Measurements from ENCODE around the gene CCDC69. TPM values are rescaled to one million over a fixed set of nuclear protein-coding genes. Genes with fewer than 3 reads are reported as not detected.
"Not testable (repeated sequence)": the region's sequence is repeated elsewhere in the genome, so short reads cannot be mapped to it uniquely, and the experiment has no call there.

The CCDC69 gene
- total RNA-seq, 2 donors from 2014 or later, result 27.4 to 40.1 TPM

GRCh38 chr5:151183456-151184245 lies 40.2 kb downstream of the CCDC69 start:
- H3K4me3 Mint-ChIP-seq, result no peak overlapping the region
- no peak for ATAC-seq (replicated peaks)
- H3K9me3 Mint-ChIP-seq, result no peaks in the 10 kb centered on the region
- peaks cover 4% of the 10 kb centered on the region for H3K4me1 Mint-ChIP-seq
- H3K36me3 Mint-ChIP-seq (ENCODE audit: low read depth), result peaks cover 67% of the 10 kb centered on the region
- no peaks in the 10 kb centered on the region for H3K27me3 Mint-ChIP-seq
- no peak overlapping the region for H3K27ac Mint-ChIP-seq

GRCh38 chr5:151182976-151183375 lies 40.9 kb downstream of the CCDC69 start:
- no peaks in the 10 kb centered on the region for H3K27me3 Mint-ChIP-seq
- H3K9me3 Mint-ChIP-seq, result no peaks in the 10 kb centered on the region
- peaks cover 4% of the 10 kb centered on the region for H3K4me1 Mint-ChIP-seq
- ATAC-seq (replicated peaks), result no peak
- H3K36me3 Mint-ChIP-seq (ENCODE audit: low read depth), result peaks cover 66% of the 10 kb centered on the region
- no peak overlapping the region for H3K27ac Mint-ChIP-seq
- no peak overlapping the region for H3K4me3 Mint-ChIP-seq

- H3K36me3 Mint-ChIP-seq (ENCODE audit: low read depth), result peaks cover 62% of the 10 kb centered on the region
- H3K27me3 Mint-ChIP-seq, result no peaks in the 10 kb centered on the region
- H3K27ac Mint-ChIP-seq, result peak overlapping the region; percentile 86
- no peak overlapping the region for H3K4me3 Mint-ChIP-seq
- H3K9me3 Mint-ChIP-seq, result no peaks in the 10 kb centered on the region
- H3K4me1 Mint-ChIP-seq, result peaks cover 4% of the 10 kb centered on the region
- no peak for ATAC-seq (replicated peaks)
These were observed 41.4 kb downstream of the CCDC69 start for GRCh38 chr5:151182524-151182900.

- Mint-ChIP-seq H3K27me3 (no peaks in the 10 kb centered on the region), H3K9me3 (no peaks in the 10 kb centered on the region), H3K27ac (peak overlapping the region; percentile 86), H3K4me1 (peaks cover 4% of the 10 kb centered on the region), H3K4me3 (no peak overlapping the region), H3K36me3 (ENCODE audit: low read depth) (peaks cover 56% of the 10 kb centered on the region)
- no peak for ATAC-seq (replicated peaks)
These were observed 41.9 kb downstream of the CCDC69 start for GRCh38 chr5:151181818-151182523.

GRCh38 chr5:151180291-151180690 lies 43.6 kb downstream of the CCDC69 start:
- peak overlapping the region; percentile 61 for H3K27ac Mint-ChIP-seq
- ATAC-seq (replicated peaks), result no peak
- H3K9me3 Mint-ChIP-seq, result no peaks in the 10 kb centered on the region
- H3K4me1 Mint-ChIP-seq, result peaks cover 4% of the 10 kb centered on the region
- no peaks in the 10 kb centered on the region for H3K27me3 Mint-ChIP-seq
- no peak overlapping the region for H3K4me3 Mint-ChIP-seq
- peaks cover 39% of the 10 kb centered on the region for H3K36me3 Mint-ChIP-seq (ENCODE audit: low read depth)

- peaks cover 4% of the 10 kb centered on the region for H3K4me1 Mint-ChIP-seq
- no peaks in the 10 kb centered on the region for H3K9me3 Mint-ChIP-seq
- peaks cover 34% of the 10 kb centered on the region for H3K36me3 Mint-ChIP-seq (ENCODE audit: low read depth)
- ATAC-seq (replicated peaks), result no peak
- H3K27ac Mint-ChIP-seq, result peak overlapping the region; percentile 43
- H3K27me3 Mint-ChIP-seq, result no peaks in the 10 kb centered on the region
- no peak overlapping the region for H3K4me3 Mint-ChIP-seq
These were observed 44.4 kb downstream of the CCDC69 start for GRCh38 chr5:151179489-151179840.

GRCh38 chr5:151178777-151179488 lies 45.0 kb downstream of the CCDC69 start:
- Mint-ChIP-seq H3K36me3 (ENCODE audit: low read depth) (peaks cover 29% of the 10 kb centered on the region), H3K4me1 (peaks cover 4% of the 10 kb centered on the region), H3K27me3 (no peaks in the 10 kb centered on the region), H3K4me3 (no peak overlapping the region), H3K27ac (peak overlapping the region; percentile 43), H3K9me3 (no peaks in the 10 kb centered on the region)
- ATAC-seq (replicated peaks), result no peak

GRCh38 chr5:151178372-151178771 lies 45.5 kb downstream of the CCDC69 start:
- Mint-ChIP-seq H3K36me3 (ENCODE audit: low read depth) (peaks cover 24% of the 10 kb centered on the region), H3K4me3 (no peak overlapping the region), H3K4me1 (peaks cover 4% of the 10 kb centered on the region), H3K27me3 (no peaks in the 10 kb centered on the region), H3K9me3 (no peaks in the 10 kb centered on the region), H3K27ac (peak overlapping the region; percentile 43)
- no peak for ATAC-seq (replicated peaks)

- ATAC-seq (replicated peaks); H3K4me3 Mint-ChIP-seq; H3K4me1 Mint-ChIP-seq; H3K27me3 Mint-ChIP-seq; H3K9me3 Mint-ChIP-seq; H3K27ac Mint-ChIP-seq: not testable (repeated sequence)
- H3K36me3 Mint-ChIP-seq (ENCODE audit: low read depth), result peaks cover 14% of the 10 kb centered on the region
These were observed 47.6 kb downstream of the CCDC69 start for GRCh38 chr5:151176268-151176667.

GRCh38 chr5:151174612-151175101 lies 49.2 kb downstream of the CCDC69 start:
- Mint-ChIP-seq H3K27me3 (no peaks in the 10 kb centered on the region), H3K9me3 (no peaks in the 10 kb centered on the region), H3K36me3 (ENCODE audit: low read depth) (peaks cover 6% of the 10 kb centered on the region), H3K27ac (no peak overlapping the region), H3K4me1 (peaks cover 7% of the 10 kb centered on the region), H3K4me3 (no peak overlapping the region)
- no peak for ATAC-seq (replicated peaks)

GRCh38 chr5:151173711-151174611 lies 49.9 kb downstream of the CCDC69 start:
- no peak overlapping the region for H3K27ac Mint-ChIP-seq
- no peaks in the 10 kb centered on the region for H3K27me3 Mint-ChIP-seq
- peaks cover 7% of the 10 kb centered on the region for H3K4me1 Mint-ChIP-seq
- peaks cover 5% of the 10 kb centered on the region for H3K36me3 Mint-ChIP-seq (ENCODE audit: low read depth)
- no peak overlapping the region for H3K4me3 Mint-ChIP-seq
- no peaks in the 10 kb centered on the region for H3K9me3 Mint-ChIP-seq
- no peak for ATAC-seq (replicated peaks)

GRCh38 chr5:151171529-151171928 lies 52.4 kb downstream of the CCDC69 start:
- Mint-ChIP-seq H3K9me3 (no peaks in the 10 kb centered on the region), H3K4me3 (no peak overlapping the region), H3K27ac (peak overlapping the region; percentile 20), H3K36me3 (ENCODE audit: low read depth) (no peaks in the 10 kb centered on the region), H3K4me1 (peaks cover 7% of the 10 kb centered on the region), H3K27me3 (no peaks in the 10 kb centered on the region)
- ATAC-seq (replicated peaks), result no peak

GRCh38 chr5:151168602-151169344 lies 55.1 kb downstream of the CCDC69 start:
- no peaks in the 10 kb centered on the region for H3K27me3 Mint-ChIP-seq
- H3K4me3 Mint-ChIP-seq, result no peak overlapping the region
- H3K4me1 Mint-ChIP-seq, result peaks cover 7% of the 10 kb centered on the region
- no peaks in the 10 kb centered on the region for H3K36me3 Mint-ChIP-seq (ENCODE audit: low read depth)
- H3K9me3 Mint-ChIP-seq, result no peaks in the 10 kb centered on the region
- H3K27ac Mint-ChIP-seq, result no peak overlapping the region
- ATAC-seq (replicated peaks), result no peak
